Measurements from ENCODE around the gene HCN1.
"Not testable (repeated sequence)": the region's sequence is repeated elsewhere in the genome, so short reads cannot be mapped to it uniquely, and the experiment has no call there.

HCN1 gene

GRCh38 chr5:45417285-45417998 lies 278.7 kb downstream of the HCN1 start:
- no peak overlapping the region for H3K27ac Mint-ChIP-seq
- no peaks in the 10 kb centered on the region for H3K36me3 Mint-ChIP-seq (ENCODE audit: low read depth)
- peaks cover 6% of the 10 kb centered on the region for H3K9me3 Mint-ChIP-seq
- H3K4me3 Mint-ChIP-seq: no peak overlapping the region
- H3K4me1 Mint-ChIP-seq (ENCODE audit: low read depth): no peaks in the 10 kb centered on the region
- H3K27me3 Mint-ChIP-seq: no peaks in the 10 kb centered on the region

- no peak overlapping the region for H3K4me3 Mint-ChIP-seq
- H3K4me1 Mint-ChIP-seq (ENCODE audit: low read depth): no peaks in the 10 kb centered on the region
- H3K27me3 Mint-ChIP-seq: no peaks in the 10 kb centered on the region
- H3K36me3 Mint-ChIP-seq (ENCODE audit: low read depth): no peaks in the 10 kb centered on the region
- H3K27ac Mint-ChIP-seq: no peak overlapping the region
- H3K9me3 Mint-ChIP-seq: peaks cover 13% of the 10 kb centered on the region
Observed at GRCh38 chr5:45414620-45415573, 281.3 kb downstream of the HCN1 start.

GRCh38 chr5:45411971-45412612 lies 284.1 kb downstream of the HCN1 start:
- H3K27me3 Mint-ChIP-seq: no peaks in the 10 kb centered on the region
- no peaks in the 10 kb centered on the region for H3K4me1 Mint-ChIP-seq (ENCODE audit: low read depth)
- no peak overlapping the region for H3K4me3 Mint-ChIP-seq
- no peak overlapping the region for H3K27ac Mint-ChIP-seq
- H3K9me3 Mint-ChIP-seq: peaks cover 13% of the 10 kb centered on the region
- no peaks in the 10 kb centered on the region for H3K36me3 Mint-ChIP-seq (ENCODE audit: low read depth)

GRCh38 chr5:45410304-45410995 lies 285.7 kb downstream of the HCN1 start:
- H3K4me3 Mint-ChIP-seq: no peak overlapping the region
- H3K9me3 Mint-ChIP-seq: peaks cover 10% of the 10 kb centered on the region
- no peaks in the 10 kb centered on the region for H3K36me3 Mint-ChIP-seq (ENCODE audit: low read depth)
- H3K27me3 Mint-ChIP-seq: no peaks in the 10 kb centered on the region
- no peak overlapping the region for H3K27ac Mint-ChIP-seq
- no peaks in the 10 kb centered on the region for H3K4me1 Mint-ChIP-seq (ENCODE audit: low read depth)

GRCh38 chr5:45408067-45408466 lies 288.1 kb downstream of the HCN1 start:
- Mint-ChIP-seq H3K9me3 (peaks cover 7% of the 10 kb centered on the region), H3K27ac (no peak overlapping the region), H3K36me3 (ENCODE audit: low read depth) (no peaks in the 10 kb centered on the region), H3K4me1 (ENCODE audit: low read depth) (no peaks in the 10 kb centered on the region), H3K27me3 (no peaks in the 10 kb centered on the region), H3K4me3 (no peak overlapping the region)

- Mint-ChIP-seq H3K4me3 (no peak overlapping the region), H3K9me3 (no peaks in the 10 kb centered on the region), H3K4me1 (ENCODE audit: low read depth) (no peaks in the 10 kb centered on the region), H3K27ac (no peak overlapping the region), H3K27me3 (no peaks in the 10 kb centered on the region), H3K36me3 (ENCODE audit: low read depth) (no peaks in the 10 kb centered on the region)
Observed at GRCh38 chr5:45402804-45403455, 293.2 kb downstream of the HCN1 start.

- H3K27me3 Mint-ChIP-seq: no peaks in the 10 kb centered on the region
- H3K36me3 Mint-ChIP-seq (ENCODE audit: low read depth): no peaks in the 10 kb centered on the region
- H3K9me3 Mint-ChIP-seq: peaks cover 1% of the 10 kb centered on the region
- H3K4me3 Mint-ChIP-seq: no peak overlapping the region
- no peak overlapping the region for H3K27ac Mint-ChIP-seq
- no peaks in the 10 kb centered on the region for H3K4me1 Mint-ChIP-seq (ENCODE audit: low read depth)
Observed at GRCh38 chr5:45399041-45399440, 297.1 kb downstream of the HCN1 start.

- Mint-ChIP-seq H3K4me1 (ENCODE audit: low read depth) (no peaks in the 10 kb centered on the region), H3K36me3 (ENCODE audit: low read depth) (no peaks in the 10 kb centered on the region), H3K27me3 (no peaks in the 10 kb centered on the region), H3K4me3 (no peak overlapping the region), H3K27ac (no peak overlapping the region), H3K9me3 (peaks cover 8% of the 10 kb centered on the region)
Observed at GRCh38 chr5:45385321-45386058, 310.7 kb downstream of the HCN1 start.

- no peaks in the 10 kb centered on the region for H3K4me1 Mint-ChIP-seq (ENCODE audit: low read depth)
- peaks cover 8% of the 10 kb centered on the region for H3K9me3 Mint-ChIP-seq
Observed at GRCh38 chr5:45383985-45384384, 312.2 kb downstream of the HCN1 start.

GRCh38 chr5:45382583-45382982 lies 313.6 kb downstream of the HCN1 start:
- H3K36me3 Mint-ChIP-seq (ENCODE audit: low read depth): no peaks in the 10 kb centered on the region
- no peak overlapping the region for H3K4me3 Mint-ChIP-seq
- H3K27ac Mint-ChIP-seq: no peak overlapping the region
- peaks cover 8% of the 10 kb centered on the region for H3K9me3 Mint-ChIP-seq
- no peaks in the 10 kb centered on the region for H3K27me3 Mint-ChIP-seq
- no peaks in the 10 kb centered on the region for H3K4me1 Mint-ChIP-seq (ENCODE audit: low read depth)

More at GRCh38 chr5:45383985-45384384, 312.2 kb downstream of the HCN1 start:
- no peaks in the 10 kb centered on the region for H3K36me3 Mint-ChIP-seq (ENCODE audit: low read depth)
- no peaks in the 10 kb centered on the region for H3K27me3 Mint-ChIP-seq
- H3K4me3 Mint-ChIP-seq: no peak overlapping the region
- H3K27ac Mint-ChIP-seq: no peak overlapping the region

GRCh38 chr5:45376417-45376816 lies 319.8 kb downstream of the HCN1 start:
- H3K4me1 Mint-ChIP-seq (ENCODE audit: low read depth): no peaks in the 10 kb centered on the region
- peaks cover 1% of the 10 kb centered on the region for H3K9me3 Mint-ChIP-seq
- H3K4me3 Mint-ChIP-seq: no peak overlapping the region
- H3K27me3 Mint-ChIP-seq: no peaks in the 10 kb centered on the region
- no peak overlapping the region for H3K27ac Mint-ChIP-seq
- H3K36me3 Mint-ChIP-seq (ENCODE audit: low read depth): no peaks in the 10 kb centered on the region

- no peak overlapping the region for H3K27ac Mint-ChIP-seq
- no peaks in the 10 kb centered on the region for H3K9me3 Mint-ChIP-seq
- H3K4me3 Mint-ChIP-seq: no peak overlapping the region
- H3K4me1 Mint-ChIP-seq (ENCODE audit: low read depth): no peaks in the 10 kb centered on the region
- no peaks in the 10 kb centered on the region for H3K36me3 Mint-ChIP-seq (ENCODE audit: low read depth)
- no peaks in the 10 kb centered on the region for H3K27me3 Mint-ChIP-seq
Observed at GRCh38 chr5:45372629-45373028, 323.6 kb downstream of the HCN1 start.

- not testable (repeated sequence) for H3K27me3 Mint-ChIP-seq; H3K27ac Mint-ChIP-seq; H3K4me3 Mint-ChIP-seq; H3K9me3 Mint-ChIP-seq; H3K4me1 Mint-ChIP-seq (ENCODE audit: low read depth); H3K36me3 Mint-ChIP-seq (ENCODE audit: low read depth)
Observed at GRCh38 chr5:45371423-45371822, 324.8 kb downstream of the HCN1 start.

Measured in stimulated activated naive CD8-positive, alpha-beta T cell treated with anti-CD3 and anti-CD28 coated beads, Interleukin-15, Interleukin-2, amounts not matched to agents 100 ng/mL and 50 ng/mL, for 24 hours (primary cell).